Suprapubic skin (tissue), 3 donors: Measurements from ENCODE around the gene COL5A1.

ENCODE experiments used
- POLR2AphosphoS5 ChIP-seq, 3 donors: sonication (generic); formaldehyde crosslinking; IDR thresholded peaks; one replicate each; pipeline ENCODE4 v1.6.1; 2017; ENCODE audit warnings: antibody characterized with exemption in 3 of 3
- TF ChIP-seq, protein P1 (sequence below), 2 donors: fragments of 200-600 bp in 1 of 2; fragments of 450-650 bp in 1 of 2; sonication (generic) in 1 of 2; IDR thresholded peaks; one replicate each; pipeline ENCODE4 v1.5.1; 2016 to 2019; ENCODE audit warnings: antibody characterized with exemption in 2 of 2, mild to moderate bottlenecking in 1 of 2, moderate library complexity in 1 of 2

DNA sequence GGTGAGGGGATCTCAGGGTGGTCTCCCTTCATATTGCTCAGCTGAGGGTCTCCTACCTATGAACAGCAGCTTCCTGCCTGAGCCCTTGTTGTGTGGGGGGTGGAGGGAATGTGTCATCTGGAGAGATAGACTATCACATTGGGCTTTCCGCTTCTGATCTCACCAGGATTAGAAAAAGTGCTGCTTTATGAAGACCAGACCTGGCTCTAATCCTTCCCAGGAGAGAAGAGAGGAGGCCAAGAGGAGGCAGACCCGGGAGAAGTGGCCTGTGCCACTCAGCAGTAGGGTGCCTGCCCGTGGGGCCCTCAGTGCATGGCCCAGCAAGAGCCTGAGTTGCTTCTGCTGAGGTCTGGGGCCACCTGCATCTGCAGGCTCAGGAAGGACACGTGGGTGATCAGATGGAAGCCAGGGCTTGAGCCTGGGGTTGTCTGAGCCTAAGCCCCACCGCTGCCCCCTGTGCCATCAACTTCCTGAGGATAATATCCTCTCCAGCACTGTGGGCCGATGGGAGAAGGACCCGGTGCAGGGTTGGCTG is 22.1 kb upstream of the COL5A1 start:
- TF ChIP-seq, protein P1, sequence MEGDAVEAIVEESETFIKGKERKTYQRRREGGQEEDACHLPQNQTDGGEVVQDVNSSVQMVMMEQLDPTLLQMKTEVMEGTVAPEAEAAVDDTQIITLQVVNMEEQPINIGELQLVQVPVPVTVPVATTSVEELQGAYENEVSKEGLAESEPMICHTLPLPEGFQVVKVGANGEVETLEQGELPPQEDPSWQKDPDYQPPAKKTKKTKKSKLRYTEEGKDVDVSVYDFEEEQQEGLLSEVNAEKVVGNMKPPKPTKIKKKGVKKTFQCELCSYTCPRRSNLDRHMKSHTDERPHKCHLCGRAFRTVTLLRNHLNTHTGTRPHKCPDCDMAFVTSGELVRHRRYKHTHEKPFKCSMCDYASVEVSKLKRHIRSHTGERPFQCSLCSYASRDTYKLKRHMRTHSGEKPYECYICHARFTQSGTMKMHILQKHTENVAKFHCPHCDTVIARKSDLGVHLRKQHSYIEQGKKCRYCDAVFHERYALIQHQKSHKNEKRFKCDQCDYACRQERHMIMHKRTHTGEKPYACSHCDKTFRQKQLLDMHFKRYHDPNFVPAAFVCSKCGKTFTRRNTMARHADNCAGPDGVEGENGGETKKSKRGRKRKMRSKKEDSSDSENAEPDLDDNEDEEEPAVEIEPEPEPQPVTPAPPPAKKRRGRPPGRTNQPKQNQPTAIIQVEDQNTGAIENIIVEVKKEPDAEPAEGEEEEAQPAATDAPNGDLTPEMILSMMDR (IDR thresholded peaks at IDR 0.05), result no peak
- no peak for TF ChIP-seq POLR2AphosphoS5 (IDR thresholded peaks at IDR 0.05)
